Mammary epithelial cell (primary cell): Measurements from ENCODE around the gene BCKDHA.

Experiments used
- CTCF ChIP-seq, 2 donors: IDR thresholded peaks in 1 of 2; conservative IDR thresholded peaks in 1 of 2; 2 replicates each; pipeline ENCODE4 v1.5.1; 2011 to 2012; ENCODE audit warnings: inconsistent platforms in 2 of 2, low read length in 2 of 2, mild to moderate bottlenecking in 2 of 2, control low read depth in 1 of 2, low read depth in 1 of 2; ENCODE audit not compliant: insufficient read depth in 1 of 2; ENCODE audit errors: extremely low read depth in 1 of 2
- EZH2 ChIP-seq: IDR thresholded peaks from 2 replicates; pipeline ENCODE4 v1.6.1; 2012; ENCODE audit warnings: low read length, inconsistent platforms, borderline replicate concordance

- TF ChIP-seq CTCF (conservative IDR thresholded peaks at IDR 0.05 in 1 of 2, IDR thresholded peaks at IDR 0.05 in 1 of 2; ENCODE audit: extremely low read depth in 1 of 2, insufficient read depth in 1 of 2, low read depth in 1 of 2, low read length in 2 of 2) (no peak), EZH2 (no peak)
Observed at GRCh38 chr19:41401483-41401882, 3.9 kb downstream of the BCKDHA start.
